ENCODE measurements around the gene SLC25A41. TPM values are rescaled to one million over a fixed set of nuclear protein-coding genes. Genes with fewer than 3 reads are reported as not detected.

The SLC25A41 gene
- total RNA-seq, 1 donor = not detected

- no peaks in the 10 kb centered on the region for H4K20me1 ChIP-seq (ENCODE audit: insufficient read depth, low read length)
- no peak for TF ChIP-seq CTCF (IDR thresholded peaks at IDR 0.05; ENCODE audit: extremely low read depth, low read depth, low read length)
These were observed 47.4 kb upstream of the SLC25A41 start for GRCh38 chr19:6480848-6481415.

GRCh38 chr19:6479836-6480398 is 46.4 kb upstream of the SLC25A41 start:
- Histone ChIP-seq H3K79me2 (ENCODE audit: insufficient read depth, low read length) (no peaks in the 10 kb centered on the region), H3K36me3 (ENCODE audit: insufficient read depth, low read length) (no peaks in the 10 kb centered on the region), H3K4me1 (ENCODE audit: insufficient read depth, low read length) (no peaks in the 10 kb centered on the region), H3K27me3 (ENCODE audit: insufficient read depth, low read length) (peaks cover 5% of the 10 kb centered on the region), H3K9me3 (ENCODE audit: low read depth, low read length) (no peaks in the 10 kb centered on the region), H2AFZ (ENCODE audit: low read length) (no peak overlapping the region), H3K4me3 (ENCODE audit: insufficient read depth, low read length) (no peak overlapping the region), H3K27ac (ENCODE audit: low read depth, low read length) (no peak overlapping the region), H4K20me1 (ENCODE audit: insufficient read depth, low read length) (no peaks in the 10 kb centered on the region), H3K4me2 (ENCODE audit: insufficient read depth, low read length) (no peak overlapping the region)
- peak; percentile 66 for DNase-seq (ENCODE audit: insufficient read length, low spot score, missing footprints)
- no peak for TF ChIP-seq CTCF (IDR thresholded peaks at IDR 0.05; ENCODE audit: extremely low read depth, low read depth, low read length)

More at GRCh38 chr19:6480848-6481415, 47.4 kb upstream of the SLC25A41 start:
- no peak overlapping the region for H3K4me3 ChIP-seq (ENCODE audit: insufficient read depth, low read length)
- no peaks in the 10 kb centered on the region for H3K36me3 ChIP-seq (ENCODE audit: insufficient read depth, low read length)
- H3K9me3 ChIP-seq (ENCODE audit: low read depth, low read length) = no peaks in the 10 kb centered on the region
- no peak overlapping the region for H2AFZ ChIP-seq (ENCODE audit: low read length)
- no peaks in the 10 kb centered on the region for H3K27me3 ChIP-seq (ENCODE audit: insufficient read depth, low read length)
- H3K4me1 ChIP-seq (ENCODE audit: insufficient read depth, low read length) = no peaks in the 10 kb centered on the region
- H3K79me2 ChIP-seq (ENCODE audit: insufficient read depth, low read length) = no peaks in the 10 kb centered on the region
- H3K27ac ChIP-seq (ENCODE audit: low read depth, low read length) = no peak overlapping the region
- peak; percentile 45 for DNase-seq (ENCODE audit: insufficient read length, low spot score, missing footprints)
- H3K4me2 ChIP-seq (ENCODE audit: insufficient read depth, low read length) = no peak overlapping the region

GRCh38 chr19:6478815-6479214 is 45.3 kb upstream of the SLC25A41 start:
- H3K4me2 ChIP-seq (ENCODE audit: insufficient read depth, low read length) = no peak overlapping the region
- H4K20me1 ChIP-seq (ENCODE audit: insufficient read depth, low read length) = no peaks in the 10 kb centered on the region
- H3K4me3 ChIP-seq (ENCODE audit: insufficient read depth, low read length) = no peak overlapping the region
- no peaks in the 10 kb centered on the region for H3K9me3 ChIP-seq (ENCODE audit: low read depth, low read length)
- no peak for TF ChIP-seq CTCF (IDR thresholded peaks at IDR 0.05; ENCODE audit: extremely low read depth, low read depth, low read length)
- no peak overlapping the region for H3K27ac ChIP-seq (ENCODE audit: low read depth, low read length)
- no peaks in the 10 kb centered on the region for H3K36me3 ChIP-seq (ENCODE audit: insufficient read depth, low read length)
- H3K4me1 ChIP-seq (ENCODE audit: insufficient read depth, low read length) = no peaks in the 10 kb centered on the region
- no peak overlapping the region for H2AFZ ChIP-seq (ENCODE audit: low read length)
- H3K79me2 ChIP-seq (ENCODE audit: insufficient read depth, low read length) = no peaks in the 10 kb centered on the region
- peak; percentile 8 for DNase-seq (ENCODE audit: insufficient read length, low spot score, missing footprints)
- peaks cover 9% of the 10 kb centered on the region for H3K27me3 ChIP-seq (ENCODE audit: insufficient read depth, low read length)

- H3K36me3 ChIP-seq (ENCODE audit: insufficient read depth, low read length) = no peaks in the 10 kb centered on the region
- TF ChIP-seq CTCF (IDR thresholded peaks at IDR 0.05; ENCODE audit: extremely low read depth, low read depth, low read length) = no peak
- H3K4me1 ChIP-seq (ENCODE audit: insufficient read depth, low read length) = no peaks in the 10 kb centered on the region
- peaks cover 9% of the 10 kb centered on the region for H3K27me3 ChIP-seq (ENCODE audit: insufficient read depth, low read length)
- H2AFZ ChIP-seq (ENCODE audit: low read length) = no peak overlapping the region
- no peak overlapping the region for H3K27ac ChIP-seq (ENCODE audit: low read depth, low read length)
- DNase-seq (ENCODE audit: insufficient read length, low spot score, missing footprints) = no peak
- H3K79me2 ChIP-seq (ENCODE audit: insufficient read depth, low read length) = no peaks in the 10 kb centered on the region
- no peak overlapping the region for H3K4me3 ChIP-seq (ENCODE audit: insufficient read depth, low read length)
- H4K20me1 ChIP-seq (ENCODE audit: insufficient read depth, low read length) = no peaks in the 10 kb centered on the region
- peak overlapping the region; percentile 28 for H3K4me2 ChIP-seq (ENCODE audit: insufficient read depth, low read length)
- no peaks in the 10 kb centered on the region for H3K9me3 ChIP-seq (ENCODE audit: low read depth, low read length)
These were observed 43.4 kb upstream of the SLC25A41 start for GRCh38 chr19:6476896-6477431.

All from osteoblast (primary cell).